ENCODE measurements around the gene SMC6.

The SMC6 gene

DNA sequence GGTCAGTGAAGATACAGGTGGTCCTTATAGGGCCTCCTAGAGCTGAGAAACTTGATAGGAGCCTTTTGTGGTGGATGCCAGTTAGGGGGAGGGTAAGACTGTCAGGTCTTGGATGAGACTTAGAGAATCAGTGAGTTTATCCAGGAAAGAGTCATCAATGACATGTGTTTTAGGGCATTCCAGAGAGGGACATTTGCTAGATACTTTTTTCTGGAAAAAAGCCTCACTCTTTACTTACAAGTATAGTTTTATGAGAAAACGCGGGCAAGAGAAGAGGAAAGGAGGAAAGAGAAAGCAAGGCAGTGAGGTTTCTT is 38.2 kb upstream of the SMC6 start:
- H3K27ac ChIP-seq (ENCODE audit: low read length) = no peak overlapping the region
- TF ChIP-seq, protein P1, sequence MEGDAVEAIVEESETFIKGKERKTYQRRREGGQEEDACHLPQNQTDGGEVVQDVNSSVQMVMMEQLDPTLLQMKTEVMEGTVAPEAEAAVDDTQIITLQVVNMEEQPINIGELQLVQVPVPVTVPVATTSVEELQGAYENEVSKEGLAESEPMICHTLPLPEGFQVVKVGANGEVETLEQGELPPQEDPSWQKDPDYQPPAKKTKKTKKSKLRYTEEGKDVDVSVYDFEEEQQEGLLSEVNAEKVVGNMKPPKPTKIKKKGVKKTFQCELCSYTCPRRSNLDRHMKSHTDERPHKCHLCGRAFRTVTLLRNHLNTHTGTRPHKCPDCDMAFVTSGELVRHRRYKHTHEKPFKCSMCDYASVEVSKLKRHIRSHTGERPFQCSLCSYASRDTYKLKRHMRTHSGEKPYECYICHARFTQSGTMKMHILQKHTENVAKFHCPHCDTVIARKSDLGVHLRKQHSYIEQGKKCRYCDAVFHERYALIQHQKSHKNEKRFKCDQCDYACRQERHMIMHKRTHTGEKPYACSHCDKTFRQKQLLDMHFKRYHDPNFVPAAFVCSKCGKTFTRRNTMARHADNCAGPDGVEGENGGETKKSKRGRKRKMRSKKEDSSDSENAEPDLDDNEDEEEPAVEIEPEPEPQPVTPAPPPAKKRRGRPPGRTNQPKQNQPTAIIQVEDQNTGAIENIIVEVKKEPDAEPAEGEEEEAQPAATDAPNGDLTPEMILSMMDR (IDR thresholded peaks at IDR 0.05; ENCODE audit: borderline replicate concordance, extremely low read depth, low read length, poor library complexity, severe bottlenecking) = no peak
- no peak for TF ChIP-seq EZH2 (IDR thresholded peaks at IDR 0.05; ENCODE audit: borderline replicate concordance, low read depth, low read length, severe bottlenecking)
- peaks cover 13% of the 10 kb centered on the region for H3K27me3 ChIP-seq (ENCODE audit: insufficient read depth, low read length, poor library complexity)
- H3K79me2 ChIP-seq (ENCODE audit: insufficient read depth, low read length) = no peaks in the 10 kb centered on the region
- H3K4me2 ChIP-seq (ENCODE audit: insufficient read depth, low read length) = no peak overlapping the region
- no peaks in the 10 kb centered on the region for H3K36me3 ChIP-seq (ENCODE audit: insufficient read depth, low read length)
- no peaks in the 10 kb centered on the region for H3K9me3 ChIP-seq (ENCODE audit: insufficient read depth, low read length, severe bottlenecking)
- H3K4me3 ChIP-seq (ENCODE audit: low read depth in 1 of 2, low read length in 2 of 2) = no peak overlapping the region
- ATAC-seq (ENCODE audit: insufficient read depth, low read depth) = no peak
- no peak overlapping the region for H2AFZ ChIP-seq (ENCODE audit: low read depth, low read length)
- no peaks in the 10 kb centered on the region for H3K4me1 ChIP-seq (ENCODE audit: insufficient read depth, low read length)
- H4K20me1 ChIP-seq (ENCODE audit: insufficient read depth, low read length) = 0 out of 2 replicates have a peak, but pooled peaks cover 2% of the 10 kb centered on the region
- DNase-seq = no peak
- H3K9ac ChIP-seq (ENCODE audit: low read depth, low read length) = no peak overlapping the region

DNA sequence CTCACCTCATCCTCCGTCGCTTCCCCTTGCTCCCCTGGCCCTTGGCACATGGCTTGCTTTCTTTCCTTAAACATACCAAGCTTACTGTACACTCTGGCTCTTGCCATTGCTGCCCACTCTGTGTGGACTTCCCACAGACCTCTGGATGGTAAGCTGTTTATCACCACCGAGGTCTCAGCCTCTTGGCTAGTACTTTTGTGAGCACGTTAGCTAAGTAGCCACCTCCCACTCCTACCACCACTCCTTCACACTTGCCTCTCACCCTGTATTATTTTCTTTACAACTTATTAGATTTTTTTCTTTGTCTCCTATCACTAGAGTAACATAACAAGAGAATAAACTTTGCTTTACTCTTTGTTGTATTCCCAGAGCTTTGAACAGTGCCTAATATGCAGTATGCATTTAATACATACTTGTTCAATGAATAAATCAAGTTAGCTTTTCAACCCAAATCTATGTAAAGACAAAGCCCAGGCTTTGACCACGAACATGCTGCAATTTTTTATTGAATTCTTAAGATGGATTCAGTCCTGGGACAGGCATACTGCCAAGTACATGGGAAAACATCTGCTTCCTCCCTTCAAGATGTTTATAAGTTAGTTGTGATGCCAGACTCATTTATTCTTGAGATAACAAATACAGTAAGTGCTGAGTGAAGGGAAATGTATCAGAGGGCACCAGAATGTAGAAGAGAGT is 37.7 kb upstream of the SMC6 start:
- H3K4me2 ChIP-seq (ENCODE audit: insufficient read depth, low read length) = no peak overlapping the region
- no peak overlapping the region for H2AFZ ChIP-seq (ENCODE audit: low read depth, low read length)
- no peaks in the 10 kb centered on the region for H3K4me1 ChIP-seq (ENCODE audit: insufficient read depth, low read length)
- no peaks in the 10 kb centered on the region for H3K79me2 ChIP-seq (ENCODE audit: insufficient read depth, low read length)
- H4K20me1 ChIP-seq (ENCODE audit: insufficient read depth, low read length) = 0 out of 2 replicates have a peak, but pooled peaks cover 3% of the 10 kb centered on the region
- TF ChIP-seq, protein P1 (IDR thresholded peaks at IDR 0.05; ENCODE audit: borderline replicate concordance, extremely low read depth, low read length, poor library complexity, severe bottlenecking) = no peak
- no peak for TF ChIP-seq EZH2 (IDR thresholded peaks at IDR 0.05; ENCODE audit: borderline replicate concordance, low read depth, low read length, severe bottlenecking)
- H3K4me3 ChIP-seq (ENCODE audit: low read depth in 1 of 2, low read length in 2 of 2) = no peak overlapping the region
- H3K36me3 ChIP-seq (ENCODE audit: insufficient read depth, low read length) = no peaks in the 10 kb centered on the region
- peaks cover 13% of the 10 kb centered on the region for H3K27me3 ChIP-seq (ENCODE audit: insufficient read depth, low read length, poor library complexity)
- no peak overlapping the region for H3K27ac ChIP-seq (ENCODE audit: low read length)
- ATAC-seq (ENCODE audit: insufficient read depth, low read depth) = no peak
- no peak overlapping the region for H3K9ac ChIP-seq (ENCODE audit: low read depth, low read length)
- no peak for DNase-seq
- H3K9me3 ChIP-seq (ENCODE audit: insufficient read depth, low read length, severe bottlenecking) = no peaks in the 10 kb centered on the region

DNA sequence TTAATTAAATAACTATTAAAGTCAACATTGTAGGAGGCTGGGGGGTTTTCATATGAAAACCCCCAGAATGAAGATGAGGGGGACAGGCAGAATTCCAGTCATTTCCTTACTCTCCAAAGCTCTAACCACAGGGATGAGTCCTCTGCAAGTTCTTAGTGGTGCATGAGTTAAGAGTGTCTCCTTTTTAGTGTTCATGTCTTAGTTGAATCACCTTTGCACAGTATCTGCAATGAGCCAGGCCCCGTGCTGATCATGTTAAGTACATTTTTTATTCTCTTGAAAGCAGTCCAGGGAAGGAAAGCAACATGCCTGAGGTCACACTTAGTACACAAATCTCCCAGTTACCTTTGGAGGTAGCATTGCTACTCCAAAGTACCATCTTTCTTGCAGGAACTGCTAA is 36.9 kb upstream of the SMC6 start:
- H3K27ac ChIP-seq (ENCODE audit: low read length) = no peak overlapping the region
- no peak overlapping the region for H3K9ac ChIP-seq (ENCODE audit: low read depth, low read length)
- H3K4me1 ChIP-seq (ENCODE audit: insufficient read depth, low read length) = no peaks in the 10 kb centered on the region
- DNase-seq = no peak
- H3K79me2 ChIP-seq (ENCODE audit: insufficient read depth, low read length) = no peaks in the 10 kb centered on the region
- H4K20me1 ChIP-seq (ENCODE audit: insufficient read depth, low read length) = 0 out of 2 replicates have a peak, but pooled peaks cover 3% of the 10 kb centered on the region
- no peak overlapping the region for H3K4me3 ChIP-seq (ENCODE audit: low read depth in 1 of 2, low read length in 2 of 2)
- H3K27me3 ChIP-seq (ENCODE audit: insufficient read depth, low read length, poor library complexity) = peaks cover 9% of the 10 kb centered on the region
- no peak overlapping the region for H2AFZ ChIP-seq (ENCODE audit: low read depth, low read length)
- no peak for ATAC-seq (ENCODE audit: insufficient read depth, low read depth)
- H3K36me3 ChIP-seq (ENCODE audit: insufficient read depth, low read length) = no peaks in the 10 kb centered on the region
- no peak for TF ChIP-seq EZH2 (IDR thresholded peaks at IDR 0.05; ENCODE audit: borderline replicate concordance, low read depth, low read length, severe bottlenecking)
- TF ChIP-seq, protein P1 (IDR thresholded peaks at IDR 0.05; ENCODE audit: borderline replicate concordance, extremely low read depth, low read length, poor library complexity, severe bottlenecking) = no peak
- no peak overlapping the region for H3K4me2 ChIP-seq (ENCODE audit: insufficient read depth, low read length)
- H3K9me3 ChIP-seq (ENCODE audit: insufficient read depth, low read length, severe bottlenecking) = no peaks in the 10 kb centered on the region
